ENCODE data around the gene AQP12B.
"Not testable (repeated sequence)": the region's sequence is repeated elsewhere in the genome, so short reads cannot be mapped to it uniquely, and the experiment has no call there.

GRCh38 chr2:240692583-240693561, 10.2 kb upstream of the AQP12B start:
- not testable (repeated sequence) for TF ChIP-seq PHF8 (conservative IDR thresholded peaks at IDR 0.05; ENCODE audit: low read depth, low read length); POLR2AphosphoS5 (IDR thresholded peaks at IDR 0.05; ENCODE audit: low read depth, low read length); JUND (IDR thresholded peaks at IDR 0.05; ENCODE audit: low read length); SIN3A (conservative IDR thresholded peaks at IDR 0.05 in 1 of 2, IDR thresholded peaks at IDR 0.05 in 1 of 2; ENCODE audit: low read depth in 1 of 2, low read length in 2 of 2); RAD21 (IDR thresholded peaks at IDR 0.05 in 1 of 2, conservative IDR thresholded peaks at IDR 0.05 in 1 of 2; ENCODE audit: low read depth in 2 of 2, low read length in 2 of 2); BRCA1 (IDR thresholded peaks at IDR 0.05; ENCODE audit: low read depth, low read length); CTCF (IDR thresholded peaks at IDR 0.05; ENCODE audit: control extremely low read depth in 1 of 3, insufficient read depth in 1 of 3, low read depth in 1 of 3, low read length in 3 of 3); EGR1 (IDR thresholded peaks at IDR 0.05; ENCODE audit: borderline replicate concordance, low read depth, low read length); GTF2F1 (IDR thresholded peaks at IDR 0.05; ENCODE audit: borderline replicate concordance, low read depth, low read length); NANOG (IDR thresholded peaks at IDR 0.05; ENCODE audit: insufficient read depth, low read depth, low read length, poor library complexity, severe bottlenecking); CEBPB (IDR thresholded peaks at IDR 0.05; ENCODE audit: low read depth, low read length)
- TF ChIP-seq, protein P1, sequence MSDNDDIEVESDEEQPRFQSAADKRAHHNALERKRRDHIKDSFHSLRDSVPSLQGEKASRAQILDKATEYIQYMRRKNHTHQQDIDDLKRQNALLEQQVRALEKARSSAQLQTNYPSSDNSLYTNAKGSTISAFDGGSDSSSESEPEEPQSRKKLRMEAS (IDR thresholded peaks at IDR 0.05): not testable (repeated sequence)
- TF ChIP-seq, protein P2, sequence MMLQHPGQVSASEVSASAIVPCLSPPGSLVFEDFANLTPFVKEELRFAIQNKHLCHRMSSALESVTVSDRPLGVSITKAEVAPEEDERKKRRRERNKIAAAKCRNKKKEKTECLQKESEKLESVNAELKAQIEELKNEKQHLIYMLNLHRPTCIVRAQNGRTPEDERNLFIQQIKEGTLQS (IDR thresholded peaks at IDR 0.05; ENCODE audit: insufficient read depth, low read depth, low read length): not testable (repeated sequence)
